ENCODE results near the gene PEX14.

DNA sequence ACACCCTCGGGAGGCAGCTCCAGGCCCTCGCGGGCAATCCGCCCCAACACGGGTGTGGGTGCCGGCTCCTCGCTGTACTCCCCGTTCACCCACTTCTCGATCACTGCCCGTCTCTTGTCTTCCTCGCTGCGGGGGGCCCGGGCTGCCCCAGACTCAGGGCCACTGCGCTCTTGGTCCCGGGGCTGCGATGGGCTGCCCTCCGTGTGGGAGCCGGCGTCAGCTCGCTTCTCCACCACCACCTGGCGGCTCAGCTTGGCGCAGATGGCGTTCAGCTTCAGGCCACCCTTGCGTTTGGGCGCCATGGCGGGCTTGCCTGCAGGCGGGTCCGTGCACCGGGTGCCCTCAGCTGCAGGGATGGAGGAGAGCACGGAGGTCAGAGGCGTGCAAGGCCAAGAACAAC lies 190.5 kb downstream of the PEX14 start:
- TF ChIP-seq, protein P1, sequence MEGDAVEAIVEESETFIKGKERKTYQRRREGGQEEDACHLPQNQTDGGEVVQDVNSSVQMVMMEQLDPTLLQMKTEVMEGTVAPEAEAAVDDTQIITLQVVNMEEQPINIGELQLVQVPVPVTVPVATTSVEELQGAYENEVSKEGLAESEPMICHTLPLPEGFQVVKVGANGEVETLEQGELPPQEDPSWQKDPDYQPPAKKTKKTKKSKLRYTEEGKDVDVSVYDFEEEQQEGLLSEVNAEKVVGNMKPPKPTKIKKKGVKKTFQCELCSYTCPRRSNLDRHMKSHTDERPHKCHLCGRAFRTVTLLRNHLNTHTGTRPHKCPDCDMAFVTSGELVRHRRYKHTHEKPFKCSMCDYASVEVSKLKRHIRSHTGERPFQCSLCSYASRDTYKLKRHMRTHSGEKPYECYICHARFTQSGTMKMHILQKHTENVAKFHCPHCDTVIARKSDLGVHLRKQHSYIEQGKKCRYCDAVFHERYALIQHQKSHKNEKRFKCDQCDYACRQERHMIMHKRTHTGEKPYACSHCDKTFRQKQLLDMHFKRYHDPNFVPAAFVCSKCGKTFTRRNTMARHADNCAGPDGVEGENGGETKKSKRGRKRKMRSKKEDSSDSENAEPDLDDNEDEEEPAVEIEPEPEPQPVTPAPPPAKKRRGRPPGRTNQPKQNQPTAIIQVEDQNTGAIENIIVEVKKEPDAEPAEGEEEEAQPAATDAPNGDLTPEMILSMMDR (IDR thresholded peaks at IDR 0.05; ENCODE audit: extremely low read depth in 1 of 2, insufficient read depth in 1 of 2, low read depth in 1 of 2, low read length in 2 of 2): no peak
- TF ChIP-seq JUN (IDR thresholded peaks at IDR 0.05; ENCODE audit: borderline replicate concordance, insufficient read depth, insufficient read length, low read depth) (no peak), POLR2AphosphoS5 (IDR thresholded peaks at IDR 0.05; ENCODE audit: insufficient read depth, low read depth, low read length) (no peak), EZH2 (IDR thresholded peaks at IDR 0.05; ENCODE audit: borderline replicate concordance, low read depth, low read length, severe bottlenecking) (no peak), POLR2A (IDR thresholded peaks at IDR 0.05; ENCODE audit: low read depth, low read length) (no peak), MYC (IDR thresholded peaks at IDR 0.05; ENCODE audit: low read depth, low read length) (no peak), FOS (IDR thresholded peaks at IDR 0.05; ENCODE audit: borderline replicate concordance, insufficient read depth, low read length) (no peak), GATA2 (IDR thresholded peaks at IDR 0.05; ENCODE audit: insufficient read depth, insufficient read length, low read depth, low read length) (no peak)
- TF ChIP-seq, protein P2, sequence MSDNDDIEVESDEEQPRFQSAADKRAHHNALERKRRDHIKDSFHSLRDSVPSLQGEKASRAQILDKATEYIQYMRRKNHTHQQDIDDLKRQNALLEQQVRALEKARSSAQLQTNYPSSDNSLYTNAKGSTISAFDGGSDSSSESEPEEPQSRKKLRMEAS (IDR thresholded peaks at IDR 0.05; ENCODE audit: insufficient read depth, insufficient read length): no peak

Data from endothelial cell of umbilical vein (primary cell).